Measurements from ENCODE around the gene KLHL21. TPM values are rescaled to one million over a fixed set of nuclear protein-coding genes. Genes with fewer than 3 reads are reported as not detected.

KLHL21 gene
- polyA plus RNA-seq, 2 of the 4 experiments (the other 2 are of a cell fraction) = 3.3 to 10.5 TPM

GRCh38 chr1:6621429-6622391, 19.0 kb upstream of the KLHL21 start:
- ATAC-seq (no peak), FAIRE-seq (no peak), DNase-seq (ENCODE audit: low read depth in 1 of 2, low spot score in 1 of 2) (no peak)
- Histone ChIP-seq H3K4me3 (no peak overlapping the region), H3K9me3 (no peaks in the 10 kb centered on the region), H3K4me2 (no peak overlapping the region), H3K27ac (no peak overlapping the region), H3K4me1 (peaks cover 12% of the 10 kb centered on the region; the same call in 2 of the 3 replicates)
- ChIA-PET POLR2A (no interaction called here), CTCF (interaction anchor here (0.6 to 1.5 kb wide), 2 partner anchors 12 to 64 kb away, joined by 3 to 5 read pairs; no protein-coding TSS in a partner anchor)
- WGBS (ENCODE audit: missing lambda C conversion rate) = 97% methylated on average over 25 of the region's 41 CpGs
- no peak for TF ChIP-seq CTCF (IDR thresholded peaks at IDR 0.05)
- TF ChIP-seq BHLHE40 (IDR thresholded peaks at IDR 0.05; ENCODE audit: low read depth, low read length) = no peak
- no peak for TF ChIP-seq EP300 (IDR thresholded peaks at IDR 0.05)

DNA sequence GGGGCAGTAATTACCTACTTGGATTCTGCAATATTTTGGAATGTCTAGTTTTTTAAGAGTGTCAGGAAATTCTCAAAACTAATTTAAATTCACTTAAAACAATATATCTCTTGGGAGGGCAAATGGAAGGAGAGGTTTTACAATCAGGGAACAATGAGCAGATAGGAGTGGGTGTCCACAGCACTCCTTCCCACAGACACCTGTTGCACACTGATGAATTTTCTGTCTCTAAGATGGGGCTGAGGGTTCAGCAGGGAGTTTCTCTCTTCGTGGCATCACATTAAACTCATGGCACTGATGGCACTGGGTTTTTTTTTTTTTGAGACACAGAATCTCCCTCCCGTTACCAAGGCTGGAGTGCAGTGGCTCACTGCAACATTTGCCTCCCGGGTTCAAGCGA, 16.4 kb upstream of the KLHL21 start:
- no peak for DNase-seq (ENCODE audit: low read depth in 1 of 2, low spot score in 1 of 2)
- no peak for FAIRE-seq
- no peak for ATAC-seq
- Histone ChIP-seq H3K27ac (no peak overlapping the region), H3K9me3 (no peaks in the 10 kb centered on the region), H3K4me2 (no peak overlapping the region), H3K4me1 (peaks cover 5% of the 10 kb centered on the region; the same call in 1 of the 3 replicates), H3K4me3 (no peak overlapping the region)
- POLR2A ChIA-PET = no interaction called here
- TF ChIP-seq POLR2A (IDR thresholded peaks at IDR 0.05; ENCODE audit: low read length) = no peak
- CTCF ChIA-PET = no interaction called here
- WGBS (ENCODE audit: missing lambda C conversion rate) = 95% methylated on average over 4 of the region's 4 CpGs

DNA sequence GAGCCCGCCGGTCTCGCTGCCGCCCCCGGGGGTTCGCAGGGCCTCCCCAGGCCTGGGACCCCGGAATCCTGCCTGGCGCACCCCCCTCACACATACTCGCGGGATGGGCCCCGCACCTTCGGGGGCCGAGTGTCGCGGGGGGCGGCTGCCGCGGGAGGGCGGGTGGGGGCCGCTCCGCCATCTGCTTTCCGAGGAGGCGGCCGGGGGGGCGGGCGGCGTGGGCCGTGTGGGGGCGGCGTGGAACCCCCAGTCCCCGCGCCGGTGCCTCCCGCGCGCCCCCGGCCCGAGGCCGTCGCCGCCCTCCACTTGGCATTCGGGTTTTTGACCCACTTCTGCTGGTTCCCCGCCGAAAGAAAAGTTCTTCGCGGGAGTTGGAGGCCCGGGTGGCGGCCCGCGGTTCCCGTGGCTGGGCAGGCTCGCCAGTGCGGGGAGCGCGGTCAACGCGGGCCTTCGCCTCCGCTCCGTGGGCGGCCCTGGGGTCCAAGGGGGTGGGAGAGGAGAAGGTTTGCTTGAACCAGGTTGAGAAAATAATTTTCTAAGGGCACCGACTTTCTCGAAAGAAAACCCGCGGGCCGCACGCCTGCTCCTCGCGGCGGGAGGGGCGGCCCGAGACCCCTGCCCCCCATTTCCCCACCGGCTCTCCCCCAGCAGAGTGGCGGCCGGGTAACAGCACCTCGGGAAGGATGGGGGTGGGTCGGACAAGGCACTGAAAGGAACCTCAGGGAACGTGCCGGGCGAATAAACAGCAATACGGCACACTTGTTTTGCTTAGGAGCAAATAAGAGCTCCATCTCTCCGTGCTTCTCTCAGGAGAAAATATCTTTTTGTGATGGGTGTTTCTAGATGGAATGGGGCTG, 12.5 kb upstream of the KLHL21 start:
- POLR2A ChIA-PET = no interaction called here
- Histone ChIP-seq H3K4me3 (peak overlapping the region; percentile 99), H3K4me1 (peaks cover 12% of the 10 kb centered on the region; the same call in 2 of the 3 replicates), H3K4me2 (peak overlapping the region; percentile 94), H3K27ac (peak overlapping the region; percentile 94 to 98), H3K9me3 (no peaks in the 10 kb centered on the region)
- WGBS (ENCODE audit: missing lambda C conversion rate) = 75% methylated on average over 5 of the region's 82 CpGs
- TF ChIP-seq, protein P1, sequence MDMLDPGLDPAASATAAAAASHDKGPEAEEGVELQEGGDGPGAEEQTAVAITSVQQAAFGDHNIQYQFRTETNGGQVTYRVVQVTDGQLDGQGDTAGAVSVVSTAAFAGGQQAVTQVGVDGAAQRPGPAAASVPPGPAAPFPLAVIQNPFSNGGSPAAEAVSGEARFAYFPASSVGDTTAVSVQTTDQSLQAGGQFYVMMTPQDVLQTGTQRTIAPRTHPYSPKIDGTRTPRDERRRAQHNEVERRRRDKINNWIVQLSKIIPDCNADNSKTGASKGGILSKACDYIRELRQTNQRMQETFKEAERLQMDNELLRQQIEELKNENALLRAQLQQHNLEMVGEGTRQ (IDR thresholded peaks at IDR 0.05) = no peak
- no peak for TF ChIP-seq ZNF302 (CRISPR knock-in tag; IDR thresholded peaks at IDR 0.05)
- TF ChIP-seq ZSCAN20 (CRISPR knock-in tag; IDR thresholded peaks at IDR 0.05) = no peak
- TF ChIP-seq EHF (CRISPR knock-in tag; IDR thresholded peaks at IDR 0.05) = no peak
- TF ChIP-seq RAD21 (conservative IDR thresholded peaks at IDR 0.05 in 1 of 2, IDR thresholded peaks at IDR 0.05 in 1 of 2) = no peak
- TF ChIP-seq CBX2 (IDR thresholded peaks at IDR 0.05; ENCODE audit: borderline replicate concordance, low read depth) = no peak
- TF ChIP-seq RFX5 (IDR thresholded peaks at IDR 0.05) = no peak
- no peak for TF ChIP-seq MAZ (IDR thresholded peaks at IDR 0.05; ENCODE audit: borderline replicate concordance, low read depth, low read length)
- no peak for TF ChIP-seq SMC3 (IDR thresholded peaks at IDR 0.05)
- no peak for TF ChIP-seq CBX8 (IDR thresholded peaks at IDR 0.05)
- TF ChIP-seq EHMT2 (IDR thresholded peaks at IDR 0.05; ENCODE audit: low read depth) = no peak
- no peak for TF ChIP-seq ZC3H11A (IDR thresholded peaks at IDR 0.05)
- TF ChIP-seq NFE2L2 (conservative IDR thresholded peaks at IDR 0.05; ENCODE audit: low read length) = no peak
- no peak for TF ChIP-seq ZFP36 (IDR thresholded peaks at IDR 0.05; ENCODE audit: borderline replicate concordance, partially characterized antibody)
- no peak for TF ChIP-seq ELK1 (IDR thresholded peaks at IDR 0.05; ENCODE audit: low read depth, low read length)
- TF ChIP-seq MAFK (IDR thresholded peaks at IDR 0.05; ENCODE audit: partially characterized antibody) = no peak
- TF ChIP-seq, protein P2, sequence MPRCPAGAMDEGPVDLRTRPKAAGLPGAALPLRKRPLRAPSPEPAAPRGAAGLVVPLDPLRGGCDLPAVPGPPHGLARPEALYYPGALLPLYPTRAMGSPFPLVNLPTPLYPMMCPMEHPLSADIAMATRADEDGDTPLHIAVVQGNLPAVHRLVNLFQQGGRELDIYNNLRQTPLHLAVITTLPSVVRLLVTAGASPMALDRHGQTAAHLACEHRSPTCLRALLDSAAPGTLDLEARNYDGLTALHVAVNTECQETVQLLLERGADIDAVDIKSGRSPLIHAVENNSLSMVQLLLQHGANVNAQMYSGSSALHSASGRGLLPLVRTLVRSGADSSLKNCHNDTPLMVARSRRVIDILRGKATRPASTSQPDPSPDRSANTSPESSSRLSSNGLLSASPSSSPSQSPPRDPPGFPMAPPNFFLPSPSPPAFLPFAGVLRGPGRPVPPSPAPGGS (IDR thresholded peaks at IDR 0.05) = no peak
- CTCF ChIA-PET = no interaction called here
- DNase-seq (ENCODE audit: low read depth in 1 of 2, low spot score in 1 of 2) (no peak), FAIRE-seq (no peak), ATAC-seq (no peak)

Measured in A549 (cell line).